Dermis lymphatic vessel endothelial cell (primary cell): ENCODE measurements around the gene ZNF92. TPM values are rescaled to one million over a fixed set of nuclear protein-coding genes. Genes with fewer than 3 reads are reported as not detected.

Experiments
- total RNA-seq: library from RNA; depleted of rRNA; stranded (reverse); fragments of >200 nt; gene quantifications from 2 replicates; pipeline ENCODE4 v1.2.1, GENCODE V29; 2014

Gene ZNF92
- total RNA-seq = 8.2 and 8.4 TPM in 2 replicates

DNA sequence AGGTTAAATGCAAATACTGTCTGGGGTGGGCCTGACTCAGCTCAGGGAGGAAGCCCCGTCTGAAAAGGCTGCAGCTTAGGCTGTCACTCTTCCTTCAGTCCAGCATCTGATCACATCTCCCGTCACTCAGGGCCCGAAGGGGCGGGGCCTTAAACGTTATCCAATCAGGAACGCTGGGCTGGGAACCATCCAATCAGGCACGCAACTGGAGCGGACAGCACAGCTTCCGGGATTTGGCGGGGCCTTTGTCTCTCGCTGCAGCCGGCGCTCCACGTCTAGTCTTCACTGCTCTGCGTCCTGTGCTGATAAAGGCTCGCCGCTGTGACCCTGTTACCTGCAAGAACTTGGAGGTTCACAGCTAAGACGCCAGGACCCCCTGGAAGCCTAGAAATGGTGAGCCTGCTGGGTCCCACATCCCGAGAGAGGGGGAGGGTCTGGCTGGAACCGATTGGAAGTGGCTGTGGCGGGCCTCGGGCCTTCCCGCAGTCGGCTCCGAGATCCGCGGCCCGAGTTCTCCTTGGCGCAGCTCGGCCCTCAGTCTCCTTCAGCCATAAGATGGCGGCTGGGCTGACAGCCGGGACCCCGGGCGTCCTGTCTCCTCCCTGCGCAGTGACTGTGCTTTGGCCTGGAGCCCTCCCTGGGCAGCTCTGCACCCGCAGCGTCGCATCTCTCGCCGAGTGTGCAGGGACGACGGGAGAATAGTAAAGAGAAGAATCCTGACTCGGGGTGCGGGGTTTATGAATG, at the start of gene ZNF92:
ZNF92 (plus strand) TSS at position 248 of the 744 bp plus-strand sequence; CDS start at position 391, 143 bp downstream.

